HG03558 (cell line): ENCODE results near the gene EPHA2.

ENCODE experiments used
- ATAC-seq: cut with Tn5 transposase; IDR thresholded peaks from one replicate; pipeline ENCODE4 v1.9.1; 2021; ENCODE audit warnings: moderate number of reproducible peaks; ENCODE audit not compliant: unreplicated experiment; ENCODE audit errors: extremely low read depth

EPHA2 gene

DNA sequence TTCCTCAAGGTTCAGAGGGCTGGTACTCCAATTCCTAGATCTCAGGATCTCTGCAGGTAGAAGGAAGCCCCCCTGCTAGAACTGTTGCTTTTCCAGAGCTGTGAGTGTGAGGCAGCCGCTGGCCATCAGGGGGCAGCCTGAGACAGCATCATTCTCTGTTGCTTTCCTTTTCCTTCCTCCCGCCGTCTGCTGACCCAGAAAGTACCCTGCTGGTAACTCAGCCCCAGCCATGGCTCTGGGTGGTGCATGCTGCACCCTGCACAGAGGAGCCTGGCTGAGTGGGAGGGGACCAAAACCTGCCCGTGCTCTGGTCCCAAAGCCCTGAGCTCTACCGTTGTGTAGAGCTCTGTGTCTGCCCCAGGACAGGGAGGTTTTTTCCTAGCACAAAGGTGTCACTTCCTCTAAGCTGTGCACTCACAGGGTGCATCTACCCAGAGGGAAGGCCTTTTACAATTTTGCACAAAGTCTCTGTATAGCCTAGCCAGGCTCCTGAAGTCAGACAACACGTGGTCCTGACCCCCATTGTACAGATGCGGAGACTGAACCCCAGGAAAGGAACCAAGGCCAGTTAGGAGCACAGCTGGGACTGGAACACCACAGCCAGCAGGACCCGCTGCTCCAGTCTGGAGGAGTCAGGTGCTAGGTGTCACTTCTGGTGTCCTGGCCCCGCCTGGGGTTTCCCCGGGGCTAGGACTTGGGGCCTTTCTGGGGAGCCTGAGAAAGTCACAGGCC lies 76.8 kb downstream of the EPHA2 start:
- no peak for ATAC-seq

DNA sequence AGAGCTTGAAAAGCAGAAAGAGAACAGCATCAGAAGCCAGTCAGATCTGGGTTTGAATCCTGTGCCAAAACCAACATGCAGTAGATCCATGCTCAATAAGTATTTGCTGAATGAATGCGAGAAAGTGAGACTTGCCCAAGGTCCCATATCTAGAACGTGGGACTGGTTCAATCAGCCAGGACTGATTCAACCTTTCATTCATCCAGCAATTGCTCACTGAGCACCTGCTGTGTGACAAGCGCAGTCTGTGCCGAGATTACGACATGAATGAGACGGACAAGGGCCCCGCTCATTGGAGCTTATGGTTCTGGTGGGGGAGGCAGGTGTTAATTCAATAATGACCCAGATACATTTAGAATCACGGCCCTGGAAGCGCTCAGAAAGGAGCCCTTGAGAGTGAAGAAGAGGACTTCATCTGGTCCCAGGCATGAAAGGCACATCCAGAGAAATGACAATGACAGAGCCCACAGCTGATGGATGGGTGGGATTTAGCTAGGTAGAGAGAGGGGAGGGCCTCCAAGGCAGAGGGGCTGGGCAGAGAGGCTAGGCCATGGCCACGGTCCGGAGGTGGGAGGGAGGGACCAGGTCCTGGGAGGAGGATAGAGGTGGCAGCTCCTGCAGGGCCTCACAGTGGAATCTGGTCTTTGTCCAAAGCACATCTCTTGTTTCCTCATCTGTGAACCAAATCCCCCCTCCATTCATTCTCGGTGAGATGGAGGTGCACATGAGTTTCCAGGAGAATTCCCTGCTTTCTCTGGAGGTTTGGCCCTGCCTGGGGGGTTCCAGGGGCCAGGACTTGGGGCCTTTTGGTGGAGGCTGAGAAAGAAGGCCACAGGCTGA lies 78.2 kb downstream of the EPHA2 start:
- no peak for ATAC-seq

- no peak for ATAC-seq
These were observed 79.0 kb downstream of the EPHA2 start for GRCh38 chr1:16076865-16077238.

DNA sequence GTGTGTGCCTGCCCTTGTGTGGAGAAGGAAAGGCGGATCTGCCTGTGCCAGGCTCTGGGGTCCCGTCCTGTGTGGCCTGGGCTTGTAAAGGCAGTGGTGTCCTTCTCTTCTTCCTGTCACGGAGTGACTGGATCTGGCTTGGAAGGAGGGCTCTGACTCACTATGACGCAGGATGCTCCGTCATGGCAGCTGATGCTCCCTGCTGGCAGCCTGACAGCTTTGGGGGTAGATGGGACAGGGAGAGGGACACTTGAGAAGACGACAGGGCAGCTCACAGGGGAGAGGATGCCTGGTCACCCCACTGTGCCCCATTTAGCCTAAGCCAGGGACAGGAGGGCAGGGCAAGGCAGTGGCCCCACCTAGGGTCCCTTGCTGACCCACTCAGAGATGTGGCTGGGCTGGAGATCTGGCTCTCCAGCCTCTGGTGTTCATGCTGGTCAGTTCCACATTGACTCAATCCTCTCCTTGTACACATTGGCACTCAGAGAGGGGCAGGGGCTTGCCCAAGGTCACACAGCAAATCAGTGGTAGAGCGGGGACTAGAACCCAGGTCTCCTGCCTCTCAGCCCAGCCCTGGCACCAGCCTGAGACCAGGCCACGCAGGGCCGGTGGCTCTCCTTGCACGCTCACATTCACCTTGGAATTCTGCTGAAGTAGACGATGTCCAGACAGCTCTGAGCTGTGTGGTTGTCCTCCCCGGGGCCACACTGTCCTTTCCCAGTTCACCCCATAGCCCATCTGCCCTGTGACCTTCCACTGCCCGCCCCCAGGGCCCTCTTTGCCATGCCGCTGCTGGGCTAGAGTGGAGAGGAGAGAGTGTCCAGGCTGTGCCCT lies 79.6 kb downstream of the EPHA2 start:
- no peak for ATAC-seq

GRCh38 chr1:16075337-16076030 lies 80.4 kb downstream of the EPHA2 start:
- no peak for ATAC-seq
